HG03520 (cell line): ENCODE data around the gene IFIH1.

Experiments used
- ATAC-seq: cut with Tn5 transposase; IDR thresholded peaks from one replicate; pipeline ENCODE4 v1.9.1; 2021; ENCODE audit warnings: mild to moderate bottlenecking, moderate library complexity; ENCODE audit not compliant: unreplicated experiment

IFIH1 gene

GRCh38 chr2:162312853-162313252, 5.6 kb downstream of the IFIH1 start:
- no peak for ATAC-seq

- ATAC-seq, result no peak
These were observed 9.6 kb downstream of the IFIH1 start for GRCh38 chr2:162308747-162309503.

- no peak for ATAC-seq
These were observed 12.6 kb downstream of the IFIH1 start for GRCh38 chr2:162305901-162306300.

GRCh38 chr2:162301877-162302276, 16.6 kb downstream of the IFIH1 start:
- ATAC-seq, result no peak

GRCh38 chr2:162301151-162301804, 17.2 kb downstream of the IFIH1 start:
- peak; percentile 70 for ATAC-seq

GRCh38 chr2:162300266-162300665, 18.2 kb downstream of the IFIH1 start:
- ATAC-seq, result no peak

GRCh38 chr2:162298669-162299335, 19.7 kb downstream of the IFIH1 start:
- ATAC-seq, result no peak

GRCh38 chr2:162297925-162298552, 20.4 kb downstream of the IFIH1 start:
- peak; percentile 66 for ATAC-seq

GRCh38 chr2:162295009-162295408, 23.5 kb downstream of the IFIH1 start:
- no peak for ATAC-seq

GRCh38 chr2:162293122-162293786, 25.2 kb downstream of the IFIH1 start:
- no peak for ATAC-seq

- no peak for ATAC-seq
These were observed 26.7 kb downstream of the IFIH1 start for GRCh38 chr2:162291748-162292147.

- no peak for ATAC-seq
These were observed 35.6 kb downstream of the IFIH1 start for GRCh38 chr2:162282765-162283425.

- ATAC-seq, result no peak
These were observed 37.8 kb downstream of the IFIH1 start for GRCh38 chr2:162280654-162281053.

GRCh38 chr2:162277381-162277780, 41.1 kb downstream of the IFIH1 start:
- ATAC-seq, result no peak

GRCh38 chr2:162267996-162268395, 50.5 kb downstream of the IFIH1 start:
- no peak for ATAC-seq

GRCh38 chr2:162267496-162267895, 51.0 kb downstream of the IFIH1 start:
- ATAC-seq, result no peak

- ATAC-seq, result no peak
These were observed 52.1 kb downstream of the IFIH1 start for GRCh38 chr2:162266460-162266760.

- no peak for ATAC-seq
These were observed 52.6 kb downstream of the IFIH1 start for GRCh38 chr2:162265666-162266459.

- peak; percentile 58 for ATAC-seq
These were observed 57.2 kb downstream of the IFIH1 start for GRCh38 chr2:162261032-162261945.
